Loucy (cell line): Measurements from ENCODE around the gene CNDP2.

ENCODE experiments used
- H2AFZ ChIP-seq: fragments of 200-600 bp; sonication (generic); 2 replicates; pipeline ENCODE4 v1.6.0; 2016; ENCODE audit warnings: antibody characterized with exemption, mild to moderate bottlenecking, low read length, moderate library complexity
- H3F3A ChIP-seq: fragments of 200-600 bp; 2 replicates; pipeline ENCODE4 v1.6.0; 2016; ENCODE audit warnings: antibody characterized with exemption, low read depth, mild to moderate bottlenecking
- H3K27me3 ChIP-seq: fragments of 200-600 bp; sonication (generic); 2 replicates; pipeline ENCODE4 v1.6.1; 2014; ENCODE audit warnings: low read length, mild to moderate bottlenecking; ENCODE audit not compliant: insufficient read depth, poor library complexity, severe bottlenecking
- H3K36me3 ChIP-seq: fragments of 200-600 bp; sonication (generic); 2 replicates; pipeline ENCODE4 v1.6.1; 2016; ENCODE audit warnings: low read length; ENCODE audit not compliant: insufficient read depth
- H3K4me1 ChIP-seq: fragments of 200-600 bp; sonication (generic); 2 replicates; pipeline ENCODE4 v1.5.1; 2014; ENCODE audit warnings: low read length, mild to moderate bottlenecking; ENCODE audit not compliant: insufficient read depth, poor library complexity, severe bottlenecking
- H3K4me2 ChIP-seq: fragments of 200-600 bp; sonication (generic); 2 replicates; pipeline ENCODE4 v1.6.0; 2014; ENCODE audit warnings: antibody characterized with exemption, low read length, low read depth, mild to moderate bottlenecking; ENCODE audit not compliant: poor library complexity, severe bottlenecking
- H3K4me3 ChIP-seq: fragments of 200-600 bp; sonication (generic); 2 replicates; pipeline ENCODE4 v1.5.1; 2014; ENCODE audit warnings: low read length, mild to moderate bottlenecking, mixed read lengths; ENCODE audit not compliant: poor library complexity, severe bottlenecking
- H3K79me2 ChIP-seq: fragments of 200-600 bp; sonication (generic); 2 replicates; pipeline ENCODE4 v1.6.1; 2014; ENCODE audit warnings: low read length; ENCODE audit not compliant: insufficient read depth
- H3K9ac ChIP-seq: fragments of 200-600 bp; sonication (generic); 2 replicates; pipeline ENCODE4 v1.6.0; 2014; ENCODE audit warnings: mild to moderate bottlenecking, low read depth, low read length, moderate library complexity; ENCODE audit not compliant: poor library complexity, severe bottlenecking
- H3K9me2 ChIP-seq: fragments of 200-600 bp; sonication (generic); replicated peaks from 2 replicates; pipeline ENCODE4 v1.6.1; 2016; ENCODE audit warnings: low read depth, low read length, mixed read lengths
- H3K9me3 ChIP-seq: fragments of 200-600 bp; sonication (generic); 2 replicates; pipeline ENCODE4 v1.6.1; 2014; ENCODE audit warnings: mild to moderate bottlenecking, antibody characterized with exemption, low read length, low read depth; ENCODE audit not compliant: insufficient read depth
- H4K20me1 ChIP-seq: fragments of 200-600 bp; sonication (generic); 2 replicates; pipeline ENCODE4 v1.6.0; 2014; ENCODE audit warnings: antibody characterized with exemption, low read length, mild to moderate bottlenecking; ENCODE audit not compliant: insufficient read depth, poor library complexity, severe bottlenecking
- CTCF ChIP-seq: fragments of 200-600 bp; sonication (generic); conservative IDR thresholded peaks from 2 replicates; pipeline ENCODE4 v1.5.1; 2014; ENCODE audit warnings: mild to moderate bottlenecking, antibody characterized with exemption, low read length
- EZH2phosphoT487 ChIP-seq: fragments of 200-600 bp; IDR thresholded peaks from 2 replicates; pipeline ENCODE4 v1.6.1; 2018; ENCODE audit warnings: antibody characterized with exemption, mild to moderate bottlenecking, moderate library complexity, borderline replicate concordance

Gene CNDP2

GRCh38 chr18:74456017-74456348, 40.2 kb upstream of the CNDP2 start:
- H3F3A ChIP-seq = no peaks in the 10 kb centered on the region
- H3K9me2 ChIP-seq = no peaks in the 10 kb centered on the region
- H3K27me3 ChIP-seq = no peaks in the 10 kb centered on the region
- no peak overlapping the region for H3K4me2 ChIP-seq
- H3K79me2 ChIP-seq = no peaks in the 10 kb centered on the region
- no peaks in the 10 kb centered on the region for H3K9me3 ChIP-seq
- H3K4me1 ChIP-seq = no peaks in the 10 kb centered on the region
- H3K9ac ChIP-seq = no peak overlapping the region
- H3K36me3 ChIP-seq = no peaks in the 10 kb centered on the region
- no peak for TF ChIP-seq EZH2phosphoT487
- no peak overlapping the region for H2AFZ ChIP-seq
- no peak overlapping the region for H3K4me3 ChIP-seq
- H4K20me1 ChIP-seq = no peaks in the 10 kb centered on the region

GRCh38 chr18:74456349-74457042, 39.7 kb upstream of the CNDP2 start:
- H3K9me3 ChIP-seq = no peaks in the 10 kb centered on the region
- no peaks in the 10 kb centered on the region for H4K20me1 ChIP-seq
- no peak overlapping the region for H3K4me3 ChIP-seq
- H3K9ac ChIP-seq = no peak overlapping the region
- no peaks in the 10 kb centered on the region for H3K27me3 ChIP-seq
- H3K36me3 ChIP-seq = no peaks in the 10 kb centered on the region
- no peak overlapping the region for H3K4me2 ChIP-seq
- no peaks in the 10 kb centered on the region for H3K79me2 ChIP-seq
- H3F3A ChIP-seq = no peaks in the 10 kb centered on the region
- H3K9me2 ChIP-seq = no peaks in the 10 kb centered on the region
- H2AFZ ChIP-seq = no peak overlapping the region
- no peaks in the 10 kb centered on the region for H3K4me1 ChIP-seq
- TF ChIP-seq CTCF (no peak), EZH2phosphoT487 (no peak)

GRCh38 chr18:74457043-74457724, 39.0 kb upstream of the CNDP2 start, which contains the start of gene DIPK1C:
Gene DIPK1C, minus strand, starts transcription at chr18:74457308. Its CDS starts 49 bp downstream, at chr18:74457259.
- Histone ChIP-seq H3K79me2 (no peaks in the 10 kb centered on the region), H3K4me3 (no peak within 1 kb of the TSS), H3K9ac (no peak within 1 kb of the TSS), H3K36me3 (no peaks in the 10 kb centered on the region), H3K9me2 (no peaks in the 10 kb centered on the region), H3K4me2 (no peak within 1 kb of the TSS), H3K9me3 (no peaks in the 10 kb centered on the region), H2AFZ (no peak within 1 kb of the TSS), H3K27me3 (no peaks in the 10 kb centered on the region), H4K20me1 (no peaks in the 10 kb centered on the region), H3F3A (no peaks in the 10 kb centered on the region), H3K4me1 (no peaks in the 10 kb centered on the region)
- TF ChIP-seq EZH2phosphoT487 (no peak), CTCF (no peak)
